A204.1 (cell line): Measurements from ENCODE around the gene BAG3.

Source experiments
- FAIRE-seq: peaks from 2 replicates; lab custom pipeline; 2012; peaks lifted over from hg19 to GRCh38; lab: Jason Lieb, UNC

The BAG3 gene

DNA sequence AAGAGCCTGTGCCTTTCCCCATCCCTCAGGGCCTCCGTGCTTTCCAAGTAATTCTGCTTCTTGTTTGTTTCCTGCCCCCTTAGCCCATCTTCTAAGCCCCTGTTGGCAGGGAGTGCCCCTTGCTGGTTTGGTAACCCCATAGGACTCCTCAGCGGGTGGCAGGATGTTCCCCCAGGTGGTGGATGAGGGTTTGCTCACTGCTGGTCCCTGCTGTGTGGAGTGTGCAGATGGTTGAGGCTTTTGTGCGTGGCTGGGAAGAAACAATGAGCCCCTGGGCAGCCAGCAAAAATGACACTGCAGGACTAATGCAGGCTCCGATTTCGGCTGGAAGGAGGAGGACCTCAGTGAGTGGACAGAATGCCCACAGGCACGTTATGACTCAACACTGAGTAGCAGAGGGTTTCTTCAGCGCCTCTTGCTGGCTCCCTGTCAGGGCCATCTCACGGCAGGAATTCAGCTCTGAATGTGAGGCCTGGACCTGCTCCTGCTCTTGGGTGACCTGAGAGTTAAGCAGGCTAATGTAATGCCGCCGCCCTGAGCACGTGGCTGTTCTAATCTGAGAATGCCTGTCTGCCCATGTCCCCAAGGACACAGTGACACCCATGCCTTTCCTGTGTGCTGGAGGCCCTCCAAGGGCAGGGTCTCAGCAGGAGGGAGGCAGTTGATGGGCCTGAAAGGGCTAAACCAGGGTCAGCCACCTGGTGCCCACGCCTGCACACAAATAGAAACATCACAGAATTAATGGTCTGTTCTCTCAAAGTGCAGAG lies 16.6 kb downstream of the BAG3 start:
- FAIRE-seq = no peak

DNA sequence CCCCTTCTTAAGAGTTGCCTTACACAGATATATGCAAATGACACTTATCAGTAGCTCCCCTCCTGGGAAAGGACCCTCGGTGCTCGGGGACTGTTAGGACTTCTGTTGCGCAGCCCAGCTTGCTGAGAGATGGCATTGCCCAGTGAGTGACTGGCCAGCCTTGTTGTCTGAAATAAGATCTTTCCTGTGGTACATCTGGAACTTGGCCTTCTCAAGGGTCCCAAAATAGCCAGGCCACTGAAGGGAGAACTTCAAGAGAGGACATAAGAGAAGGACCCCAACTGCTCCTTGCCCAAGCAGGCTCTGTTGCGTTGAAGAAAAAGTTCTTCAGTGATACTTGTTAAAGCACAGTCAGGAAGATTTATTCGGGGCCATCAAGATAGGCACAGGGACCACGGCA lies 17.3 kb downstream of the BAG3 start:
- no peak for FAIRE-seq

DNA sequence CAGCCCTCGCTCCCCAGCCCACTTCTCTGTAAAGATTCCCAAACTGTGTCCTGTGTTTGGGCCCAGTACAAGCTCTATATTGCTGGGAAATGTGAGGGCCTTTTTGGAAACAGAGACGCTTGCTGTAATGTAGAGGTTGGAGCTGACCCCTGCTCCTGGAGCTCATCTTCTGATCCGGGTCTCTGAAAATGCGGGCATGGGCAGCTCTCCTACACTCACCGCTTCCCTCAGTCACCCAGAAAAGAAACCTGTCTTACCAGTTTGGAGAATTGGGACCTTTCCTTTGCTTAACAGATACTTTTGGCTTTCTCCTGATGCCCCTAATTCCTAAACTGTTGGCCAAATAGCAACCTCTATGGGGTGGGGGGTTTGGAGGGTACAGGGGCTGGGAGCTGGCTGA lies 18.2 kb downstream of the BAG3 start:
- FAIRE-seq = no peak

DNA sequence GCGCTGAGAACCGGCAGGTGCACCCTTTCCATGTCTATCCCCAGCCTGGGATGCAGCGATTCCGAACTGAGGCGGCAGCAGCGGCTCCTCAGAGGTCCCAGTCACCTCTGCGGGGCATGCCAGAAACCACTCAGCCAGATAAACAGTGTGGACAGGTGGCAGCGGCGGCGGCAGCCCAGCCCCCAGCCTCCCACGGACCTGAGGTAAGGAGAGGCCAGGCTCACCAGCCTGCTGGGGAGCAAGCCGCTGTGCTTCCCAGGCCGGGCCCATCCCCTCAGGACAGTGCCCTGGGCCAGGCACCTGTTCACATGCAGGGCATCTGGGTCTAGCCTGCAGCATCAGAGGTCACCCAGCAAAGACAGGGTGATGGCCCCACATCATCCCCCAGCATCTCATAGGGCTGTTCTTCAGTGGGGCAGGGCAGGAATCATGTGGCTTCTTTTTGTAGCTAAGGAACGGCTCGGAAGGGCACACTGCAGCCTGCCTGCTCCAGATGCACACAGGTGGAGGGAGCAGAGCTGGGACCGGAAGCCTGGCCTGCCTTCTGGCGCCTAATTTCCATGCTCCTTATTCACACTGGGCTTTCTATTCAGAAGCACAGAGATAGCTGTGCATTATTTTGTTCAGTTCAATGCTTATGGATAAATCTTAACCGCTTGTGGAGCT lies 18.9 kb downstream of the BAG3 start:
- FAIRE-seq = no peak

DNA sequence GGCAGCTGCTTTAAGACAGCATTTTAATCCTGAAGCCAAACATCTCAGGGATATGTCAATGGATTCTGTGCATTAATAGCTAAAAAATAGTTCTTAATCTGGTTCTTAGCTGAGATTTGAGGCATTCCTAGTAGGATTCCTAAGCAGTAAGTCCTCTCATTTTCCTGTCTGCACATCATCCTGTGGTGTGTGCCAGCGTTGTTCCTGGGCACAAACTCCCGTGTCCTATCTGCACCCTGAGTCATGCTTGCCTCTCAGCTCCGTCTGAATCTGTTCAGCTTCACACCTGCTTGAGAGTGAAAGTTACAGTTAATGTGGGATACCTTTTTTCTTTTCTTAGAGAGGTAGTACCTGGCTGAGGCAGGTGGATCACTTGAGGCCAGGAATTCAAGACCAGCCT lies 19.5 kb downstream of the BAG3 start:
- no peak for FAIRE-seq

DNA sequence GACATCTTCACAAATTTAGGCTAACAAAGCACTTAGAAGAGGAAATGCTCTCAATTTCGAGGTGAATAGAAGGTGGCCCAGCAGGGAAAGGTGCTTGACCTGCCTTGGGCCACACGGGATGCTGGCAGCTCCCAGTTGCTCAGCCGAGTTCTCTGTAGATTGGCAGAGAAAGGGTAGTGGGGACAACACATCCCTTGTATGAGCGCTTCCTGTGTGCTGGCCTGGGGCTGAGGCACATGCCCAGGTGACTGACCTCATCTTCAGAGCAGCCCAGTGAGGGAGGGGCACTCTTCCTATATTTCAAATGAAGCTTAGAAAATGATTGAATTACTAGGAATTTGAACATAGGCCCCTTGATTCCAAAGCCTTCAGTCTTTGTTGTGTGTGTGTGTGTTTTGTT lies 20.2 kb downstream of the BAG3 start:
- FAIRE-seq = no peak

DNA sequence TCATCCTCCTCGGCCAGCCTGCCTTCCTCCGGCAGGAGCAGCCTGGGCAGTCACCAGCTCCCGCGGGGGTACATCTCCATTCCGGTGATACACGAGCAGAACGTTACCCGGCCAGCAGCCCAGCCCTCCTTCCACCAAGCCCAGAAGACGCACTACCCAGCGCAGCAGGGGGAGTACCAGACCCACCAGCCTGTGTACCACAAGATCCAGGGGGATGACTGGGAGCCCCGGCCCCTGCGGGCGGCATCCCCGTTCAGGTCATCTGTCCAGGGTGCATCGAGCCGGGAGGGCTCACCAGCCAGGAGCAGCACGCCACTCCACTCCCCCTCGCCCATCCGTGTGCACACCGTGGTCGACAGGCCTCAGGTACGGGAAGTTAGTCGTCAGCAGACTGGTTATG lies 21.1 kb downstream of the BAG3 start:
- no peak for FAIRE-seq

DNA sequence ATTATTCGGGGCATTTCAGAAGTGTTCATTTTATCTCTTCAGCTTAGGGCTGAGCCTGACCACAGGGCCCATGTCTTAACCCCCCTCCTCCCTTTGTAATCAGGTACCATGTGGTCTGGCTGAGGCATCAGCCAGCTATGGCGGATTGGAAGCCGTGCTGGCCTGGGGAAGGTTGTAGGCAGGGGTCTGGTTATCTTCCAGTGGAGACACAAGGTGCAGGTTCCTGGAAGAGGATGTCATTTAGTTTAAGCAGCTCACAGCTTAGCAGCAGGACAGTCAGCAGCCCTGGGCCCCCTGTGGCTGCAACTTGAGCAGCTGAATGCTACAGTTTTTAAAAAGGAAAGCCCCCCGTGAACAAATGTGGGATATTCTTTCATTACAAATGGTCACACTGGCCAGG lies 22.1 kb downstream of the BAG3 start:
- no peak for FAIRE-seq

DNA sequence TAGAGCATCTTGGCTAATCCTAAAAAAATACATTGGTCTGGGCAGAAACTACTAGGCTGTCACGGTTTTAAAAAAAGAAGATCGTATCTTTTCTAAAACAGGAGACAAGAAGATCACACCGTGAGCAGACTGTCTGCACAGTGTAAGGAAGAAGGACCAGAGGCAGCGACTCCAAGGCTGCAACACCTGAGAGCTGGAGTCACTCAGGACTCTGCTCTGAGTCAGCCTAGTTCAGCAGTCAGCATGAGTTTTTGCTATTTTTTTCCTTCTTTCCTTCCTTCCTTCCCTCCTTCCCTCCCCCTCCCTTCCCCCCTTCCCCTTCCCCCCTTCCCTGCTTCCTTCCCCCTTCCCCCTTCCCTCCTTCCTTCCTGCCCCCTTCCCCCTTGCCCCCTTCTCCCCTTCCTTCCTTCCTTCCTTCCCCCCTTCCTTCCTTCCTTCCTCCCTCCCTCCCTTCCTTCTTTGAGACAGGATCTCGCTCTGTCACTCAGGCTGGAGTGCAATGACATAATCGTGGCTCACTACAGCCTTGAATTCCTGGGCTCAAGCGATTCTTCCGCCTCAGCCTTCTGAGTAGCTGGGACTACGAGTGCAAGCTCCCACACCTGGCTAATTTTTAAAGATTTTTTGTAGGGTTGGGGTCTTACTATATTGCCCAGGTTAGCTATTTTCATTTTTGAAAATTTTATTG lies 24.4 kb downstream of the BAG3 start:
- FAIRE-seq = no peak

DNA sequence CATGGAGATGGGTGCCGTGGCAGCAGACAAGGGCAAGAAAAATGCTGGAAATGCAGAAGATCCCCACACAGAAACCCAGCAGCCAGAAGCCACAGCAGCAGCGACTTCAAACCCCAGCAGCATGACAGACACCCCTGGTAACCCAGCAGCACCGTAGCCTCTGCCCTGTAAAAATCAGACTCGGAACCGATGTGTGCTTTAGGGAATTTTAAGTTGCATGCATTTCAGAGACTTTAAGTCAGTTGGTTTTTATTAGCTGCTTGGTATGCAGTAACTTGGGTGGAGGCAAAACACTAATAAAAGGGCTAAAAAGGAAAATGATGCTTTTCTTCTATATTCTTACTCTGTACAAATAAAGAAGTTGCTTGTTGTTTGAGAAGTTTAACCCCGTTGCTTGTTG lies 25.9 kb downstream of the BAG3 start:
- no peak for FAIRE-seq

DNA sequence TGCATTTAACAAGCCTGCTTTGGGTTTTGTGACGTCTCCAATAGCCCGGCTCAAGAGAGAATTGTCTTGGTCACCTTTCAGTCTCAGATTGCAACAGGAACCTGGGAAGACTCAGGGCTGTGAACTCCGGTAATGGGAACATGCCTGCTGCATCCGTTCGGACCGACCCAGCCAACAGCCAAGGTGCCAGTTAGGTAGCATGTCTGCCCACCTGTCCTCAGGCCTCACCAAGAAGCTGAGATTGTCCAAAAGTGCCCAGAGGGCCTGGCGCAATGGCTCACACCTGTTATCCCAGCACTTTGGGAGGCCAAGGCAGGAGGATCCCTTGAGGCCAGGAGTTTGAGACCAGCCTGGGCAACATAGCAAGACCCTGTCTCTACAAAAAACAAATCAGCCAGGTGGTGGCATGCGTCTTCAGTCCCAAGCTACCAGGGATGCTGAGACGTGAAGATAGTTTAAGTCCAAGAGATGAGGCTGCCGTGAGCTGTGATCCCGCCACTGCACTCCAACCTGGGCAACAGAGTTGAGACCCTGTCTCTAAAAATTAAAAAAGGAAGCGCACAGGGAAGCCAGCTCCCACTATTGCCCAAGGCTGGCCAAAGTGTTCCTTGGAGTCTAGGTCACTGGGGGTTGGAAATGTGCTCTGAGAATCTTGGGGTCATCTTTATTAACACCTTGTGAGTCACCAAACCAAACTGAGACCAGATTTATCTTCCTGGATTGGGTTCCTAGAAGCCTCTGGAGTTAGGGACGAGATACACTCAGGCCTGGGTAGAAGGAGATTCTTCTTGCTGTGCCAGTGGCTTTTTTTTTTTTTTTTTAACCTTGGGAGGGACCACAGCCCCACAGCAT lies 26.9 kb downstream of the BAG3 start:
- FAIRE-seq = no peak

DNA sequence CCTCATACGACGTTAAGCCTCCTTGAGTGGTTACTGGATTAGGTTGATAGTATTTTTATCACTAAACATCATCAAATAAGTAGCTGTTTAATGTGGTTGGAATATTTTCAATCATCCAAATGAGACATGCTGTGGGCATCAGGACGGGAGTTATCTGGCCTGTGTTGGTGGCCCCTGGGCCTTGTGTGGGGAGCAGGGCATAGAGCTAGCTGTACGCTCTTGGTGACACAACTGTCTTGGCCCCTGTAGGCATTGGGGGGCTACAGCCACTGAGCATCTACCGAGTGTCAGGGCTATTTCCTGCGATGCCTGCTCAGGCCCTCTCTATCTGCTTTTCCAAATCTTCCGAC lies 28.3 kb downstream of the BAG3 start:
- FAIRE-seq = no peak

DNA sequence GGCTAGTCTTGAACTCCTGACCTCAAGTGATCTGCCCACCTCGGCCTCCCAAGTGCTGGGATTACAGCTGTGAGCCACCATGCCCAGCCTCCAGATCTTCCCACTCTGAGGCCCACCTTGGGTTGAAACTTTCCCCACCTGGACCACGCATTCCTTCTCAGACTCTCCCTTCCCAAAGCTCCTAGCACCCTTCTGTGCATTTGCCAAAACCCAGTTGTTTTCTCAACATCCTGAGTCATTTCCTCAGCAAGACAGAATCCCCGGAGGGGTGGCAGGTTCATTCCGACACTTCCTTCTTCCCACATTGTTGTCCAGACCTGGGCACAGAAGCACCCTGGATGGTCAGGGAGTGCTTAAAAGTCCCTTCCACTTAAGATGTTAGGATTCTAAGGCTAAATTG lies 28.9 kb downstream of the BAG3 start:
- FAIRE-seq = no peak

DNA sequence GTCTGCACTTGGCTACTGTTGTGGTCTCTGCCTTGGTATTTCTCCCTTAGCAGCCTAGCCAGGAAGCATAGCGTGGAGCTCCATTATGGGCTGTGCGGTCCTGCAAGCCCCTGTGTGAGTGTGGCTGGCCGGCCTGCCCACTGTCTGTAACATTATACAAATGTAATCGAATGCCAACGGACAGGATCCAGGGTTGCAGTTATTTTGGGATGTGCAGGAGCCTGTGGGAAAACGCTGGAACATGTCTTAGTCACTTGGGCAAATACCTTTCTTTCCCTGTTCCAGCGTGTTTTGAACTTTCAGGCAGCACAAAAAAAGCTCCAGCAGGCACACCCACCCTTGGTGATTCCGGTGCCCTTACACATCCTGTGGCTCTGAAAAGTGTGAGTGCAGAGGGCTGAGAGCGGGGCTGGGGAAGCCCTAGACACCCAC lies 29.5 kb downstream of the BAG3 start:
- FAIRE-seq = no peak

DNA sequence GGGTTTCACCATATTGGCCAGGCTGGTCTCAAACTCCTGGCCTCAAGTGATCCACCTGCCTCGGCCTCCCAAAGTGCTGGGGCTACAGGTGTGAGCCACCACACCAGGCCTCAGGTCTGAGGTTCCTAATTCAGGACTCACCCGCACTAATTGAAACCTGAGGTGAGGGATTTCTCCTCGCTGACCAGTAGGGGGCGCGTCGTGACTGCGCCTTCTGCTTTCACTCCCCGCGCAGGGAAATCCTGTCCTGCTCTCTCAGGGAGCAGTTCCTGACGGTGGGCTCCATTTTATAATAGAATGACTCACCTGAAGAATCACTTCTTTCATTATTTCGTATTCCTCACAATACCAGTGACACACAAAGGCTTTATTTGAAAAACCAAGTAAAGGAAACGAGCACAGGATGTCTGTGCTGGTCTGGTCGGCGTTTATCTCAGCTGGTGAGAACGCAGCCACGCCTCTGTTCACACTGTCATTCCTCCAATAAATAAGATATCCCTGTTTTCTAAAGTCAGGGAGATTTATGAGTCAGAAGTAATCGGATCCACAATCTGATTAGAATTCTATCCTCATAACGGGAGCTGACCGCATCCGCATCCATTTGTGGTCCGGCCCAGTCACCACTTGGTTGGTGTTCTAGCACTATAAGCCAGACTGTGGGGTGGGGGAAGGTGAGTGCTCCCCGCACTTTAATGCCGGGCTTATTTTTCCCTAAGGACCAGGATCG lies 35.4 kb downstream of the BAG3 start:
- no peak for FAIRE-seq

DNA sequence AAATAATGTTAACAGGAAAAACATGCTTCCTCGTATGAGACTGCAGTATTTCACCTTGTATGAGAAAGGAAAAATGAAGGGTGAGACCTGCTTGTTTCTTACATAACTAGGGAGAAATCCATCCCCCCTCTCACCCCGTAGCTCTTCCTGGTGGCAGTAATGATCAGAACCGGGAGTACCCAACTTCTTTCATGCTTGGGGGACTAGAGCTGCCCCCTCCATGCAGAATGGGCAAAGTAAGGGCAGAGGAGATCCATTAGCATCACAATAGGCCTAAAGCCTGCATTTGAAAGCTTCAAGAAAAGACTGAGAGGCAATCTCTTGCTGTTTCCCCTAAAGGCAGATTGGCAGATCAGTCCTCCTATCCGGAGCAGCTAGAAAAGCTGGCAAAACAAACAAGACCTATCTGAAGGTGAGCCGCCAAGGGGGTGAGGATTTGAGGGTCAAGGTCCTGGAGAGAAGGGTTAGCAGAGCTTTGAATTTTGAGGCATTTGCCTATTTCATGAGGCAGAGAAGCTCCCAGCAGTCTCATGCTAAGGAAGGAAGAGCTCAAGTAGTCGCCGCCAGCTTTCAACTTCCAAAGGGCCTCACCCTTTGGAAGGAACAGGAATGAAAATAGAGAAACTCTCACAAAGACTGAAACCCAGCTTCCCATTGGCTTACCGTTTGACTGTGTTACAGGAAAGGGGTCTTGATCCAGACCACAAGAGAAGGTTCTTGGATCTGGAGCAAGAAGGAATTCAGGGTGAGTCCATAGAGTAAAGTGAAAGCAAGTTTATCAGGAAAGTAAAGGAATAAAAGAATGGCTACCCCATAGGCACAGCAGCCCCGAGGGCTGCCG lies 36.2 kb downstream of the BAG3 start:
- FAIRE-seq = no peak

DNA sequence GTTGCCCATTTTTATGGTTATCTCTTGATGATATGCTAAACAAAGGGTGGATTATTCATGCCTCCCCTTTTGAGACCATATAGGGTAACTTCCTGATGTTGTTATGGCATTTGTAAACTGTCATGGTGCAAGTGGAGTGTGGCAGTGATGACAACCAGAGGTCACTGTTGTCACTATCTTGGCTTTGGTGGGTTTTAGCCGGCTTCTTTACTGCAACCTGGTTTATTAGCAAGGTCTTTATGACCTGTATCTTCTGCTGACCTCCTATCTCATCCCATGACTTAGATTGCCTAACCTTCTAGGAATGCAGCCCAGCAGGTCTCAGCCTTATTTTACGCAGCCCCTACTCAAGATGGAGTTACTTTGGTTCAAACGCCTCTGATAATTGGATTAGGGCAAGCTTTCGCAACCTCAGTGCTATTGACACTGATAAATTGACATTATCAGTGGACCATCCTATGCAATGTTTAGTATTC lies 36.9 kb downstream of the BAG3 start:
- FAIRE-seq = no peak

DNA sequence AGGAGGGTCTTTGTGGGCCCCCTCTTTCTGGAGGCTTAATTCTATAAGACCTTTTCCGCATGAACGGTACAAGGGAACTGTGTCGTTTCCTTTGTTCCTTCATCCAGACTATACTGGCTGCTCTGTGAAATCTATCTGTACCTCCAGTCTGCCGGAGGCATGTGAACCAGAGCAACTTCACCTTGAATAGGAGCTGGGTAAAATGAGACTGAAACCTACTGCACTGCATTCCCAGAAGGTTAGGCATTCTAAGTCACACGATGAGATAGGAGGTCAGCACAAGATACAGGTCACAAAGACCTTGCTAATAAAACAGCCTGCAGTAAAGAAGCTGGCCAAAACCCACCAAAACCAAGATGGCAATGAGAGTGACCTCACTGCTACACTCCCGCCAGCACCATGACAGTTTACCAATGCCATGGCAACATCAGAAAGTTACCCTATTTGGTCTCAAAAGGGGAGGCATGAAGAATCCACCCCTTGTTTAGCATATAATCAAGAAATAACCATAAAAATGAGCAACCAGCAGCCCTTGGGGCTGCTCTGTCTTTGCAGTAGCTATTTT lies 37.9 kb downstream of the BAG3 start:
- FAIRE-seq = no peak

DNA sequence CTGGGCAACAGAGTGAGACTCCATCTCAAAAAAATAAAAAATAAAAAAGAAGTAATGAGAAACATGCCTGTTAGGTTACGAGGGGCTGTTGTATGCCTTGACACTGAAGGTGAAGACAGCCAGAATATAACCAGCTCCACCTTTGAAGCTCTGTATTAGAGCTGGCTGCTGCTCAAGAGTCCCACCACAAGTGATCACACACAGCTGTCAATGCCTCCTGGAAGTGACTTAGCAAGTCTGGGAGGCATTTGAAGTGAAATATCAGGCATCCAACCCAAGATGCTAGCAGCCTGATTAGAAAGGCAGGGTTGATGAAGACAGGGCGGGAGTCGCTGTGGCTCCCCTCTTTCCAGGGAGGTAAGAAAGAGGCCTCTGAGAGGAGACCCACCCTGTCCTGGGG lies 40.5 kb downstream of the BAG3 start:
- no peak for FAIRE-seq

DNA sequence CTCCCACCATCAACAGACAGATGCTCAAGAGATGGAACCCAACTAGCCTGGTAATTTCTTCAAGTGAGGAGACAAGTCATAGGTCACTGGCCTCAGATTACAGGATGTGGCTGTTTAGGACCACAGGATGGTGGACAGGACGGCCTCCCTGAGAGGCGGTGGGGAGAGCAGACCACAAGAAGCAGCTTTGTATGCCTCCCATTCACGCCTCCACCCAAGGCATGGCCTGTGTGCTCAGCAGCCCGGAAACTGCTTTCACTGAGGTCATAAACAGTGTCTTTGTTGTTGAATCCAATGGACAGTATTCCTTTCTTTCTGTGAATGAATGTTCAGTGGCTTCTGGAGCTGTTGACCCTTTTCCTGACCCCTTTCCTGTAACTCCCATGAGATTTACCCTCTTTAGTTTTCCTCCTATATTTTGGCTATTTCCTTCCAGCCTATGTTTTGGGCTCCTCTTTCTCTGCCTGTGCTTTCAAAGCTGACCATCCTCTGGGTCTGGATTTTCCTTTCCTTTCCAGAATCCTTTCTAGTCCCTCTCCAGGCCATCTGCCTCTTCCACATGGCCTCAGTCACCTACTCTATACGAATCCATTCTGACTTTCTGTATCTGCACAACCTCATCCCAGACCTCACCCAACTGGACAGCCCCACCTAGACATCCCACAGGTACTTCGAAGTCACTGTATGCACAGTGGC lies 42.2 kb downstream of the BAG3 start:
- FAIRE-seq = no peak
